GM23338 (cell line): ENCODE measurements around the gene BACE2.

Source experiments
- CREB1 ChIP-seq: fragments of 250-450 bp; sonication (Bioruptor Pico); IDR thresholded peaks from 2 replicates; pipeline ENCODE4 v1.5.0; 2020; ENCODE audit warnings: low read depth, mild to moderate bottlenecking, moderate library complexity
- CTCF ChIP-seq, 2 experiments: fragments of 200-600 bp in 1 of 2; sonication (generic) in 1 of 2; conservative IDR thresholded peaks; 2 replicates each; pipeline versions ENCODE4 v1.5.1 to v1.6.1; 2016 to 2017; ENCODE audit warnings: antibody characterized with exemption in 2 of 2, low read depth in 2 of 2, mild to moderate bottlenecking in 2 of 2, moderate library complexity in 1 of 2
- ETS1 ChIP-seq: IDR thresholded peaks from 2 replicates; pipeline ENCODE4 v1.6.1; 2016; ENCODE audit warnings: antibody characterized with exemption
- EZH2 ChIP-seq: fragments of 200-600 bp; sonication (generic); IDR thresholded peaks from one replicate; pipeline ENCODE4 v1.8.0; 2017; ENCODE audit warnings: antibody characterized with exemption, mild to moderate bottlenecking, low read depth; ENCODE audit not compliant: unreplicated experiment
- EZH2phosphoT487 ChIP-seq: fragments of 200-600 bp; sonication (generic); IDR thresholded peaks from one replicate; pipeline ENCODE4 v1.8.1; 2018; ENCODE audit warnings: antibody characterized with exemption; ENCODE audit not compliant: unreplicated experiment
- JUNB ChIP-seq: IDR thresholded peaks from one replicate; pipeline ENCODE4 v1.6.1; 2016; ENCODE audit warnings: antibody characterized with exemption; ENCODE audit not compliant: unreplicated experiment
- NANOG ChIP-seq: IDR thresholded peaks from 2 replicates; pipeline ENCODE4 v1.6.1; 2016; ENCODE audit warnings: antibody characterized with exemption, borderline replicate concordance
- POLR2AphosphoS5 ChIP-seq: IDR thresholded peaks from 2 replicates; pipeline ENCODE4 v1.6.1; 2016; ENCODE audit warnings: antibody characterized with exemption, low read depth
- REST ChIP-seq: IDR thresholded peaks from one replicate; pipeline ENCODE4 v1.6.1; 2018; ENCODE audit warnings: antibody characterized with exemption; ENCODE audit not compliant: unreplicated experiment
- STAT1 ChIP-seq: IDR thresholded peaks from one replicate; pipeline ENCODE4 v1.6.1; 2016; ENCODE audit warnings: antibody characterized with exemption; ENCODE audit not compliant: unreplicated experiment
- ZNF331 ChIP-seq: fragments of 250-450 bp; sonication (Bioruptor Pico); IDR thresholded peaks from 2 replicates; pipeline ENCODE4 v1.5.0; 2020; ENCODE audit warnings: low read depth, mild to moderate bottlenecking, moderate library complexity
- ZNF462 ChIP-seq: fragments of 250-450 bp; sonication (Bioruptor Pico); IDR thresholded peaks from 2 replicates; pipeline ENCODE4 v1.5.0; 2020; ENCODE audit warnings: mild to moderate bottlenecking, moderate library complexity

GRCh38 chr21:41240040-41240439 lies 72.1 kb downstream of the BACE2 start:
- no peak for TF ChIP-seq POLR2AphosphoS5
- no peak for TF ChIP-seq CTCF (conservative IDR thresholded peaks at IDR 0.05; ENCODE audit: low read depth in 2 of 2)
- no peak for TF ChIP-seq EZH2
- TF ChIP-seq REST: no peak
- TF ChIP-seq CREB1 (CRISPR knock-in tag): no peak
- no peak for TF ChIP-seq EZH2phosphoT487
- no peak for TF ChIP-seq ETS1
- no peak for TF ChIP-seq JUNB
- no peak for TF ChIP-seq ZNF462 (CRISPR knock-in tag)
- TF ChIP-seq STAT1: no peak
- TF ChIP-seq NANOG: no peak
- no peak for TF ChIP-seq ZNF331
